ENCODE results near the gene SPINK6.

Gene SPINK6

GRCh38 chr5:148163345-148163744 is 39.5 kb upstream of the SPINK6 start:
- Histone ChIP-seq H3K9me3 (ENCODE audit: insufficient read depth, low read depth, low read length) (no peaks in the 10 kb centered on the region), H3K79me2 (ENCODE audit: insufficient read depth, low read length) (no peaks in the 10 kb centered on the region), H3K36me3 (ENCODE audit: insufficient read depth, low read length) (no peaks in the 10 kb centered on the region), H3K27me3 (ENCODE audit: insufficient read depth, low read length, poor library complexity, severe bottlenecking) (no peaks in the 10 kb centered on the region), H3K4me2 (ENCODE audit: low read depth, low read length, poor library complexity, severe bottlenecking) (no peak overlapping the region), H3K9me2 (replicated peaks; ENCODE audit: low read depth, low read length) (no peaks in the 10 kb centered on the region), H3K4me1 (ENCODE audit: insufficient read depth, low read length, poor library complexity, severe bottlenecking) (no peaks in the 10 kb centered on the region), H3K9ac (ENCODE audit: low read depth, low read length, poor library complexity, severe bottlenecking) (no peak overlapping the region), H3F3A (ENCODE audit: low read depth) (no peaks in the 10 kb centered on the region), H4K20me1 (ENCODE audit: insufficient read depth, low read length, poor library complexity, severe bottlenecking) (no peaks in the 10 kb centered on the region), H2AFZ (ENCODE audit: low read length) (no peak overlapping the region), H3K4me3 (ENCODE audit: low read length, poor library complexity, severe bottlenecking) (no peak overlapping the region)
- TF ChIP-seq EZH2phosphoT487 (IDR thresholded peaks at IDR 0.05; ENCODE audit: borderline replicate concordance) (no peak), CTCF (conservative IDR thresholded peaks at IDR 0.05; ENCODE audit: low read length) (no peak)

- Histone ChIP-seq H3K4me3 (ENCODE audit: low read length, poor library complexity, severe bottlenecking) (no peak overlapping the region), H3K9me3 (ENCODE audit: insufficient read depth, low read depth, low read length) (no peaks in the 10 kb centered on the region), H2AFZ (ENCODE audit: low read length) (no peak overlapping the region), H3K4me2 (ENCODE audit: low read depth, low read length, poor library complexity, severe bottlenecking) (no peak overlapping the region), H3F3A (ENCODE audit: low read depth) (no peaks in the 10 kb centered on the region), H4K20me1 (ENCODE audit: insufficient read depth, low read length, poor library complexity, severe bottlenecking) (no peaks in the 10 kb centered on the region), H3K27me3 (ENCODE audit: insufficient read depth, low read length, poor library complexity, severe bottlenecking) (no peaks in the 10 kb centered on the region), H3K36me3 (ENCODE audit: insufficient read depth, low read length) (no peaks in the 10 kb centered on the region), H3K4me1 (ENCODE audit: insufficient read depth, low read length, poor library complexity, severe bottlenecking) (no peaks in the 10 kb centered on the region), H3K9ac (ENCODE audit: low read depth, low read length, poor library complexity, severe bottlenecking) (no peak overlapping the region), H3K79me2 (ENCODE audit: insufficient read depth, low read length) (no peaks in the 10 kb centered on the region), H3K9me2 (replicated peaks; ENCODE audit: low read depth, low read length) (no peaks in the 10 kb centered on the region)
- TF ChIP-seq CTCF (conservative IDR thresholded peaks at IDR 0.05; ENCODE audit: low read length): no peak
- TF ChIP-seq EZH2phosphoT487 (IDR thresholded peaks at IDR 0.05; ENCODE audit: borderline replicate concordance): no peak
These were observed 36.1 kb upstream of the SPINK6 start for GRCh38 chr5:148166550-148167283.

- Histone ChIP-seq H4K20me1 (ENCODE audit: insufficient read depth, low read length, poor library complexity, severe bottlenecking) (no peaks in the 10 kb centered on the region), H3K27me3 (ENCODE audit: insufficient read depth, low read length, poor library complexity, severe bottlenecking) (no peaks in the 10 kb centered on the region), H2AFZ (ENCODE audit: low read length) (no peak within 1 kb of the TSS), H3K4me3 (ENCODE audit: low read length, poor library complexity, severe bottlenecking) (no peak within 1 kb of the TSS), H3K9ac (ENCODE audit: low read depth, low read length, poor library complexity, severe bottlenecking) (no peak within 1 kb of the TSS), H3K79me2 (ENCODE audit: insufficient read depth, low read length) (no peaks in the 10 kb centered on the region), H3K9me3 (ENCODE audit: insufficient read depth, low read depth, low read length) (no peaks in the 10 kb centered on the region), H3K4me1 (ENCODE audit: insufficient read depth, low read length, poor library complexity, severe bottlenecking) (no peaks in the 10 kb centered on the region), H3K36me3 (ENCODE audit: insufficient read depth, low read length) (no peaks in the 10 kb centered on the region), H3K4me2 (ENCODE audit: low read depth, low read length, poor library complexity, severe bottlenecking) (no peak within 1 kb of the TSS), H3F3A (ENCODE audit: low read depth) (no peaks in the 10 kb centered on the region), H3K9me2 (replicated peaks; ENCODE audit: low read depth, low read length) (no peaks in the 10 kb centered on the region)
- TF ChIP-seq EZH2phosphoT487 (IDR thresholded peaks at IDR 0.05; ENCODE audit: borderline replicate concordance) (no peak), CTCF (conservative IDR thresholded peaks at IDR 0.05; ENCODE audit: low read length) (no peak)
These were observed 34.6 kb upstream of the SPINK6 start, which contains the start of gene SPINK14 for GRCh38 chr5:148168246-148168645. Gene SPINK14, plus strand, starts transcription at chr5:148168546. Its CDS starts 1,187 bp downstream, at chr5:148169733.
